PC-3 (cell line): Measurements from ENCODE around the gene NOSIP. TPM values are rescaled to one million over a fixed set of nuclear protein-coding genes. Genes with fewer than 3 reads are reported as not detected.

Experiments used
- ATAC-seq: fragments of 200-7000 bp; cut with Tn5 transposase; 2 replicates; pipeline ENCODE4 v1.9.1; 2020; ENCODE audit warnings: mild to moderate bottlenecking, moderate library complexity
- Bru-seq: library from RNA; stranded (reverse); fragments of 400-500 nt; gene quantifications from one replicate; lab custom pipeline; 2021; lab: Mats Ljungman, UMichigan
- BruChase-seq, 2 experiments: library from RNA; stranded (reverse); fragments of 400-500 nt; gene quantifications; one replicate each; lab custom pipeline; 2021; lab: Mats Ljungman, UMichigan
- BruUV-seq: library from RNA; stranded (reverse); fragments of 400-500 nt; replicated peaks from 2 replicates; lab custom pipeline; 2021; lab: Mats Ljungman, UMichigan
- CTCF ChIA-PET: fragments of 300-600 bp; sonication (Branson Sonifier 250); formaldehyde crosslinking; loops from one replicate; lab custom pipeline; 2022; ENCODE audit warnings: antibody characterized with exemption; lab: Charles Lee
- POLR2A ChIA-PET: fragments of 300-600 bp; sonication (Branson Sonifier 250); formaldehyde crosslinking; loops from one replicate; lab custom pipeline; 2022; ENCODE audit warnings: antibody characterized with exemption; ENCODE audit not compliant: unreplicated experiment; lab: Charles Lee
- DNase-seq: peaks from one replicate; pipeline ENCODE4 v3.0.0-alpha.2; 2015
- H2AFZ ChIP-seq: fragments of 300-600 bp; sonication (generic); 2 replicates; pipeline ENCODE4 v1.6.0; 2016; ENCODE audit warnings: antibody characterized with exemption, low read length
- H3F3A ChIP-seq: fragments of 300-600 bp; sonication (generic); one replicate; pipeline ENCODE4 v1.6.0; 2017; ENCODE audit warnings: antibody characterized with exemption, low read length, control low read depth, mild to moderate bottlenecking; ENCODE audit not compliant: unreplicated experiment
- H3K27ac ChIP-seq: fragments of 300-600 bp; sonication (generic); 2 replicates; pipeline ENCODE4 v1.5.1; 2016; ENCODE audit warnings: mild to moderate bottlenecking, low read length
- H3K27me3 ChIP-seq: fragments of 300-600 bp; sonication (generic); 2 replicates; pipeline ENCODE4 v1.6.1; 2016; ENCODE audit warnings: low read length, mixed read lengths
- H3K36me3 ChIP-seq: fragments of 300-600 bp; sonication (generic); 2 replicates; pipeline ENCODE4 v1.6.1; 2016; ENCODE audit warnings: low read depth, mixed run types, low read length, mixed read lengths
- H3K4me1 ChIP-seq: fragments of 300-600 bp; sonication (generic); 2 replicates; pipeline ENCODE4 v1.5.1; 2016; ENCODE audit warnings: low read length; ENCODE audit not compliant: insufficient read depth
- H3K4me2 ChIP-seq: fragments of 300-600 bp; sonication (generic); 2 replicates; pipeline ENCODE4 v1.6.0; 2016; ENCODE audit warnings: low read length
- H3K4me3 ChIP-seq: fragments of 300-600 bp; sonication (generic); 2 replicates; pipeline ENCODE4 v1.5.1; 2016; ENCODE audit warnings: mild to moderate bottlenecking, low read length, mixed read lengths
- H3K79me2 ChIP-seq: fragments of 300-600 bp; sonication (generic); 2 replicates; pipeline ENCODE4 v1.6.1; 2017; ENCODE audit warnings: low read length, mixed read lengths
- H3K9ac ChIP-seq: fragments of 300-600 bp; sonication (generic); 2 replicates; pipeline ENCODE4 v1.6.0; 2016; ENCODE audit warnings: mild to moderate bottlenecking, low read length
- H3K9me2 ChIP-seq: fragments of 300-600 bp; sonication (generic); replicated peaks from 2 replicates; pipeline ENCODE4 v1.6.1; 2016; ENCODE audit warnings: mixed run types, low read length, mixed read lengths
- H3K9me3 ChIP-seq: fragments of 300-600 bp; sonication (generic); 2 replicates; pipeline ENCODE4 v1.6.1; 2016; ENCODE audit warnings: low read length, mixed read lengths
- H4K20me1 ChIP-seq: fragments of 300-600 bp; sonication (generic); 2 replicates; pipeline ENCODE4 v1.6.1; 2016; ENCODE audit warnings: low read length, mixed read lengths
- EZH2 ChIP-seq: fragments of 300-600 bp; sonication (generic); IDR thresholded peaks from one replicate; pipeline ENCODE4 v1.6.1; 2017; ENCODE audit warnings: antibody characterized with exemption, mild to moderate bottlenecking, low read length; ENCODE audit not compliant: unreplicated experiment
- EZH2phosphoT487 ChIP-seq: fragments of 300-600 bp; sonication (generic); IDR thresholded peaks from 2 replicates; pipeline ENCODE4 v1.6.1; 2018; ENCODE audit warnings: mild to moderate bottlenecking, antibody characterized with exemption, low read length, borderline replicate concordance
- intact Hi-C: fragments of 100-400 bp; cut with micrococcal nuclease; formaldehyde crosslinking; loops from 2 replicates; pipeline ENCODE4 v1.9.0; 2023
- long read RNA-seq: library from polyadenylated mRNA; unstranded; transcript quantifications from one replicate; pipeline ENCODE4 v2.0.0, GENCODE V29; 2021; ENCODE audit not compliant: unreplicated experiment
- total RNA-seq: library from RNA; depleted of rRNA; stranded (reverse); fragments of >200 nt; gene quantifications from 2 replicates; pipeline ENCODE4 v1.2.3, GENCODE V29; 2014; rRNA removed
- TF ChIP-seq, protein P1 (sequence below): fragments of 300-600 bp; sonication (generic); conservative IDR thresholded peaks from 2 replicates; pipeline ENCODE4 v1.5.1; 2017; ENCODE audit warnings: antibody characterized with exemption, low read depth, mild to moderate bottlenecking, low read length

The NOSIP gene, protein sequence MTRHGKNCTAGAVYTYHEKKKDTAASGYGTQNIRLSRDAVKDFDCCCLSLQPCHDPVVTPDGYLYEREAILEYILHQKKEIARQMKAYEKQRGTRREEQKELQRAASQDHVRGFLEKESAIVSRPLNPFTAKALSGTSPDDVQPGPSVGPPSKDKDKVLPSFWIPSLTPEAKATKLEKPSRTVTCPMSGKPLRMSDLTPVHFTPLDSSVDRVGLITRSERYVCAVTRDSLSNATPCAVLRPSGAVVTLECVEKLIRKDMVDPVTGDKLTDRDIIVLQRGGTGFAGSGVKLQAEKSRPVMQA
- 195 and 214 TPM in 2 replicates for total RNA-seq
- Bru-seq, nascent RNA: percentile 65 among the genes with signal in this experiment
- percentile 70 among the genes with signal in this experiment for BruChase-seq, experiment 1, labeled RNA remaining after a 6-hour chase
- percentile 66 among the genes with signal in this experiment for BruChase-seq, experiment 2, labeled RNA remaining after a 2-hour chase
- long read RNA-seq, transcript NOSIP-204 (9 exons, 1,005 nt): major isoform, 29 of 77 reads
- long read RNA-seq, partial matches to known transcripts: 22 of 77 reads
- long read RNA-seq, other reads (novel, unspliced or antisense): 22 of 77 reads

DNA sequence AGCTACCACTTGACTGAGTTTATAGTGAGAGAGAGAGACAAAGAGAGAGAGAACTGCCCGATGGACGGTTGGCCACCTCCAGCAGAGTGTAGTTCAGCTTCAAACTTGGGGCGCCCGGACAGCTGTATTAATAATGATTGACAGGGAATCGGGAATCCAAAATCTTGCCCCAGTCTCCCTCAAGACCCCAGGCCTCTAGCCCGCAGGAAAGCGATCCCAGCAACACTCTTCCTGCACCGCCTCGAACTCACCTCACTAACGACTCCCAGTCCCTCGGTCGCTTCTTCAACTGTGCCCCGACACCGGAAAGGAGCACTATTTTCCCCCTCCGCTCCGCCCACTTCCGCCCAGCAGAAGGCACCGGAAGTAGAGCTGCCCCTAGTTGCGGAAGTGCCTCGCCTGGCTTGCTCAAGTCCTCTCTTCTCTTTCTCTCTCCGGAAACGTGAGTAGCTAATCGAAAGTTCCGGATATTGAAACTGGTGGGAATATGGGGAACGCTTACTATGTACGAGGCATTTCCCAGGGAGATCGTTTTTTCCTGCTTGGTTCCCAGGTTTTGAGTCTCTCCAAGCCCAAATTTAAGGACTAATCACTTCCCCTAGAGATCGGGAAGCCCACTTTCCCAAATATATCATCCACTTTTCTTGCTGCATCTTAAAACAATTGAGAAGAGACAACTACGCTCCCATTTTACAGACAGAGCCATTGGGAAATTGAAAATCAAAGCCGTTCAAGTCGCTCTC, at the start of gene NOSIP:
NOSIP (minus strand) TSS at position 293 of the 743 bp plus-strand sequence. CDS start 19,865 bp downstream, outside the sequence.
- H3K9ac ChIP-seq: peak within 1 kb of the TSS; percentile 88
- ChIA-PET POLR2A (interaction anchor here (0.5 to 1.6 kb wide), 5 partner anchors 33 to 96 kb away, joined by 3 to 10 read pairs (median 8); partner anchors contain the start of genes RRAS and SCAF1), CTCF (no interaction called here)
- peak within 1 kb of the TSS; percentile 93 for H3K4me2 ChIP-seq
- peak within 1 kb of the TSS; percentile 96 for H3K4me3 ChIP-seq
- H3K9me2 ChIP-seq: no peaks in the 10 kb centered on the region
- TF ChIP-seq, protein P1, sequence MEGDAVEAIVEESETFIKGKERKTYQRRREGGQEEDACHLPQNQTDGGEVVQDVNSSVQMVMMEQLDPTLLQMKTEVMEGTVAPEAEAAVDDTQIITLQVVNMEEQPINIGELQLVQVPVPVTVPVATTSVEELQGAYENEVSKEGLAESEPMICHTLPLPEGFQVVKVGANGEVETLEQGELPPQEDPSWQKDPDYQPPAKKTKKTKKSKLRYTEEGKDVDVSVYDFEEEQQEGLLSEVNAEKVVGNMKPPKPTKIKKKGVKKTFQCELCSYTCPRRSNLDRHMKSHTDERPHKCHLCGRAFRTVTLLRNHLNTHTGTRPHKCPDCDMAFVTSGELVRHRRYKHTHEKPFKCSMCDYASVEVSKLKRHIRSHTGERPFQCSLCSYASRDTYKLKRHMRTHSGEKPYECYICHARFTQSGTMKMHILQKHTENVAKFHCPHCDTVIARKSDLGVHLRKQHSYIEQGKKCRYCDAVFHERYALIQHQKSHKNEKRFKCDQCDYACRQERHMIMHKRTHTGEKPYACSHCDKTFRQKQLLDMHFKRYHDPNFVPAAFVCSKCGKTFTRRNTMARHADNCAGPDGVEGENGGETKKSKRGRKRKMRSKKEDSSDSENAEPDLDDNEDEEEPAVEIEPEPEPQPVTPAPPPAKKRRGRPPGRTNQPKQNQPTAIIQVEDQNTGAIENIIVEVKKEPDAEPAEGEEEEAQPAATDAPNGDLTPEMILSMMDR: no peak
- TF ChIP-seq EZH2 (no peak), EZH2phosphoT487 (no peak)
- ATAC-seq (peak; percentile 98), DNase-seq (peak; percentile 99)
- intact Hi-C loops: loop anchor here (1.0 kb wide), 1 partner anchor 10 kb away; no protein-coding TSS in a partner anchor
- H3F3A ChIP-seq: no peaks in the 10 kb centered on the region
- H3K79me2 ChIP-seq: peaks cover 38% of the 10 kb centered on the region
- peaks cover 7% of the 10 kb centered on the region; the same call in 1 of the 2 replicates for H3K36me3 ChIP-seq
- H3K4me1 ChIP-seq: peaks cover 14% of the 10 kb centered on the region
- H3K27ac ChIP-seq: no peak within 1 kb of the TSS
- no peaks in the 10 kb centered on the region for H3K27me3 ChIP-seq
- BruUV-seq: no TSS peak
- H3K9me3 ChIP-seq: no peaks in the 10 kb centered on the region
- H2AFZ ChIP-seq: peak within 1 kb of the TSS; percentile 97
- 0 out of 2 replicates have a peak, but pooled peaks cover 8% of the 10 kb centered on the region for H4K20me1 ChIP-seq

DNA sequence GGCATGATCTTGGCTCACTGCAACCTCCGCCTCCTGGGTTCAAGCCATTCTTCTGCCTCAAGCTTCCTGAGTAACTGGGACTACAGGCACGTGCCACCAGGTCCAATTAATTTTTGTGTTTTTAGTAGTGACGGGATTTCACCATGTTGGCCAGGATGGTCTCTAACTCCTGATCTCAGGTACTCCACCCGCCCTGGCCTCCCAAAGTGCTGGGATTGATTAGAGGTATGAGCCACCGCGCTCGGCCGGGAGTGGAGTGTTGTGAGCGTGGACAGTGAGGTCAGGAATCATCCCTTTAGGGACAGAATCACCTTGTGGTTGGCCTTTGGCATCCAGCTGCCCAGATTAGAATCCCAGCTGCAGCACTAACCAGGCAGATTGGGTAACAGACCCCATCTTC, 49.3 kb upstream of the NOSIP start:
- intact Hi-C loops: no loop called here
- H3K79me2 ChIP-seq: no peaks in the 10 kb centered on the region
- POLR2A ChIA-PET: interaction anchor here (0.6 kb wide), 1 partner anchor 240 kb away, joined by 4 read pairs; no protein-coding TSS in a partner anchor

More for the DNA sequence above, 49.3 kb upstream of the NOSIP start:
- H3K27me3 ChIP-seq: no peaks in the 10 kb centered on the region
- H3K4me1 ChIP-seq: no peaks in the 10 kb centered on the region
- H4K20me1 ChIP-seq: no peaks in the 10 kb centered on the region
- DNase-seq (no peak), ATAC-seq (no peak)
- CTCF ChIA-PET: no interaction called here
- peaks cover 18% of the 10 kb centered on the region; the same call in 1 of the 2 replicates for H3K36me3 ChIP-seq
- no peak overlapping the region for H3K27ac ChIP-seq
- no TSS peak for BruUV-seq
- no peak overlapping the region for H3K9ac ChIP-seq
- no peaks in the 10 kb centered on the region for H3F3A ChIP-seq
- H3K4me3 ChIP-seq: no peak overlapping the region
- H2AFZ ChIP-seq: no peak overlapping the region
- no peak overlapping the region for H3K4me2 ChIP-seq
- TF ChIP-seq EZH2 (no peak), EZH2phosphoT487 (no peak)
- TF ChIP-seq, protein P1: no peak
- H3K9me2 ChIP-seq: no peaks in the 10 kb centered on the region
- no peaks in the 10 kb centered on the region for H3K9me3 ChIP-seq
